Central memory CD8-positive, alpha-beta T cell (primary cell): ENCODE results near the gene HLA-DPA1.
A peak's percentile ranks its signal among the peaks of the same experiment; 100 is the strongest.

Experiments used
- ATAC-seq: fragments of 150-1000 bp; cut with Tn5 transposase; replicated peaks from 2 replicates; pipeline ENCODE4 v1.10.0; 2022; ENCODE audit warnings: mild to moderate bottlenecking, moderate FRiP score, moderate number of reproducible peaks; ENCODE audit not compliant: poor library complexity, severe bottlenecking; ENCODE audit errors: extremely low read depth
- DNase-seq, 2 donors: peaks; one replicate each; pipeline ENCODE4 v3.0.0; 2021; ENCODE audit warnings: low spot score in 2 of 2
- H3K27ac Mint-ChIP-seq: one replicate; pipeline ENCODE4 v1.8.0; 2022; ENCODE audit warnings: low read depth, mild to moderate bottlenecking, moderate library complexity, mixed read lengths
- H3K27me3 Mint-ChIP-seq: one replicate; pipeline ENCODE4 v1.8.0; 2022; ENCODE audit warnings: mixed read lengths
- H3K36me3 Mint-ChIP-seq: one replicate; pipeline ENCODE4 v1.8.0; 2022; ENCODE audit warnings: mild to moderate bottlenecking, moderate library complexity, mixed read lengths; ENCODE audit not compliant: insufficient read depth
- H3K4me1 Mint-ChIP-seq: one replicate; pipeline ENCODE4 v1.8.0; 2022; ENCODE audit warnings: mixed read lengths
- H3K4me3 Mint-ChIP-seq: one replicate; pipeline ENCODE4 v1.8.0; 2022; ENCODE audit warnings: mild to moderate bottlenecking, moderate library complexity, mixed read lengths
- H3K9me3 Mint-ChIP-seq: one replicate; pipeline ENCODE4 v1.8.0; 2022; ENCODE audit warnings: mixed read lengths

The HLA-DPA1 gene

GRCh38 chr6:33073431-33073871 is at the start of gene HLA-DPA1:
HLA-DPA1 (minus strand) TSS chr6:33073649.
- H3K9me3 Mint-ChIP-seq = no peaks in the 10 kb centered on the region
- peaks cover 78% of the 10 kb centered on the region for H3K4me1 Mint-ChIP-seq
- no peaks in the 10 kb centered on the region for H3K27me3 Mint-ChIP-seq
- ATAC-seq (peak; percentile 64), DNase-seq (peak in 1 of 2 donors; percentile 53)
- H3K27ac Mint-ChIP-seq = peak within 1 kb of the TSS; percentile 83
- H3K4me3 Mint-ChIP-seq = peak within 1 kb of the TSS; percentile 90
- peaks cover 21% of the 10 kb centered on the region for H3K36me3 Mint-ChIP-seq

- Mint-ChIP-seq H3K36me3 (no peaks in the 10 kb centered on the region), H3K27me3 (peaks cover 36% of the 10 kb centered on the region), H3K9me3 (peaks cover 10% of the 10 kb centered on the region), H3K4me3 (no peak overlapping the region), H3K27ac (no peak overlapping the region), H3K4me1 (no peaks in the 10 kb centered on the region)
- DNase-seq (no peak), ATAC-seq (no peak)
Measured at GRCh38 chr6:33123181-33123580, 49.7 kb upstream of the HLA-DPA1 start.

- Mint-ChIP-seq H3K27me3 (peaks cover 46% of the 10 kb centered on the region), H3K27ac (no peak overlapping the region), H3K4me3 (no peak overlapping the region), H3K9me3 (peaks cover 10% of the 10 kb centered on the region), H3K4me1 (no peaks in the 10 kb centered on the region), H3K36me3 (peaks cover 2% of the 10 kb centered on the region)
- no peak for DNase-seq
- no peak for ATAC-seq
Measured at GRCh38 chr6:33120001-33120400, 46.6 kb upstream of the HLA-DPA1 start.

- peak; percentile 68 for ATAC-seq
- no peak overlapping the region for H3K27ac Mint-ChIP-seq
- H3K9me3 Mint-ChIP-seq = peaks cover 1% of the 10 kb centered on the region
- DNase-seq = no peak
- peaks cover 60% of the 10 kb centered on the region for H3K27me3 Mint-ChIP-seq
- H3K4me1 Mint-ChIP-seq = no peaks in the 10 kb centered on the region
- peaks cover 2% of the 10 kb centered on the region for H3K36me3 Mint-ChIP-seq
- H3K4me3 Mint-ChIP-seq = no peak overlapping the region
Measured at GRCh38 chr6:33118525-33119123, 45.2 kb upstream of the HLA-DPA1 start.

GRCh38 chr6:33117811-33118277 is 44.4 kb upstream of the HLA-DPA1 start:
- no peak overlapping the region for H3K27ac Mint-ChIP-seq
- no peak overlapping the region for H3K4me3 Mint-ChIP-seq
- ATAC-seq (no peak), DNase-seq (no peak)
- no peaks in the 10 kb centered on the region for H3K9me3 Mint-ChIP-seq
- peaks cover 4% of the 10 kb centered on the region for H3K36me3 Mint-ChIP-seq
- H3K27me3 Mint-ChIP-seq = peaks cover 68% of the 10 kb centered on the region
- H3K4me1 Mint-ChIP-seq = no peaks in the 10 kb centered on the region

GRCh38 chr6:33116841-33117711 is 43.6 kb upstream of the HLA-DPA1 start:
- Mint-ChIP-seq H3K9me3 (no peaks in the 10 kb centered on the region), H3K4me3 (no peak overlapping the region), H3K27me3 (peaks cover 76% of the 10 kb centered on the region), H3K4me1 (no peaks in the 10 kb centered on the region), H3K36me3 (peaks cover 4% of the 10 kb centered on the region), H3K27ac (no peak overlapping the region)
- ATAC-seq (no peak), DNase-seq (no peak)

GRCh38 chr6:33116417-33116816 is 43.0 kb upstream of the HLA-DPA1 start:
- Mint-ChIP-seq H3K27me3 (peaks cover 75% of the 10 kb centered on the region), H3K9me3 (no peaks in the 10 kb centered on the region), H3K27ac (no peak overlapping the region), H3K36me3 (peaks cover 4% of the 10 kb centered on the region), H3K4me1 (no peaks in the 10 kb centered on the region), H3K4me3 (no peak overlapping the region)
- DNase-seq (no peak), ATAC-seq (no peak)

- no peak overlapping the region for H3K27ac Mint-ChIP-seq
- H3K36me3 Mint-ChIP-seq = peaks cover 4% of the 10 kb centered on the region
- H3K27me3 Mint-ChIP-seq = peaks cover 81% of the 10 kb centered on the region
- H3K4me3 Mint-ChIP-seq = no peak overlapping the region
- ATAC-seq (no peak), DNase-seq (no peak)
- no peaks in the 10 kb centered on the region for H3K4me1 Mint-ChIP-seq
- no peaks in the 10 kb centered on the region for H3K9me3 Mint-ChIP-seq
Measured at GRCh38 chr6:33114406-33114805, 41.0 kb upstream of the HLA-DPA1 start.

- Mint-ChIP-seq H3K4me3 (no peak overlapping the region), H3K36me3 (peaks cover 4% of the 10 kb centered on the region), H3K9me3 (no peaks in the 10 kb centered on the region), H3K4me1 (no peaks in the 10 kb centered on the region), H3K27me3 (peaks cover 87% of the 10 kb centered on the region), H3K27ac (no peak overlapping the region)
- ATAC-seq (no peak), DNase-seq (no peak)
Measured at GRCh38 chr6:33113755-33114154, 40.3 kb upstream of the HLA-DPA1 start.

- no peaks in the 10 kb centered on the region for H3K9me3 Mint-ChIP-seq
- H3K27ac Mint-ChIP-seq = no peak overlapping the region
- DNase-seq (peak in 1 of 2 donors; percentile 46), ATAC-seq (peak; percentile 96)
- H3K4me1 Mint-ChIP-seq = no peaks in the 10 kb centered on the region
- no peak overlapping the region for H3K4me3 Mint-ChIP-seq
- H3K27me3 Mint-ChIP-seq = peaks cover 90% of the 10 kb centered on the region
- H3K36me3 Mint-ChIP-seq = peaks cover 2% of the 10 kb centered on the region
Measured at GRCh38 chr6:33112148-33112547, 38.7 kb upstream of the HLA-DPA1 start.

GRCh38 chr6:33108307-33108706 is 34.9 kb upstream of the HLA-DPA1 start:
- peaks cover 1% of the 10 kb centered on the region for H3K36me3 Mint-ChIP-seq
- H3K4me3 Mint-ChIP-seq = no peak overlapping the region
- DNase-seq = no peak
- ATAC-seq = no peak
- H3K9me3 Mint-ChIP-seq = no peaks in the 10 kb centered on the region
- H3K27ac Mint-ChIP-seq = no peak overlapping the region
- H3K27me3 Mint-ChIP-seq = peaks cover 82% of the 10 kb centered on the region
- no peaks in the 10 kb centered on the region for H3K4me1 Mint-ChIP-seq

GRCh38 chr6:33107641-33108040 is 34.2 kb upstream of the HLA-DPA1 start:
- DNase-seq = no peak
- no peak for ATAC-seq
- Mint-ChIP-seq H3K4me3 (no peak overlapping the region), H3K27me3 (peaks cover 75% of the 10 kb centered on the region), H3K27ac (no peak overlapping the region), H3K4me1 (no peaks in the 10 kb centered on the region), H3K9me3 (no peaks in the 10 kb centered on the region), H3K36me3 (no peaks in the 10 kb centered on the region)
